HL-60 (cell line): ENCODE data around the gene AP1G1.

Experiments
- DNase-seq, 2 experiments: peaks; one replicate each; pipeline ENCODE4 v3.0.0-alpha.2; 2010 to 2020; ENCODE audit warnings: low read depth in 1 of 2, low spot score in 1 of 2
- H3K27ac ChIP-seq: fragments of 250-450 bp; sonication (Bioruptor Pico); replicated peaks from 2 replicates; pipeline ENCODE4 v1.5.1; 2020; ENCODE audit warnings: mild to moderate bottlenecking, moderate library complexity
- H3K27me3 ChIP-seq: fragments of 250-450 bp; sonication (Bioruptor Pico); 2 replicates; pipeline ENCODE4 v1.5.1; 2021; ENCODE audit warnings: mild to moderate bottlenecking, moderate library complexity; ENCODE audit not compliant: insufficient read depth, poor library complexity, severe bottlenecking
- H3K4me3 ChIP-seq: replicated peaks from 2 replicates; pipeline ENCODE4 v1.5.1; 2011; ENCODE audit warnings: mild to moderate bottlenecking, control low read depth, low read length; ENCODE audit not compliant: insufficient read depth
- CTCF ChIP-seq: IDR thresholded peaks from one replicate; pipeline ENCODE4 v1.5.1; 2011; ENCODE audit warnings: low read length, control low read depth, inconsistent platforms; ENCODE audit not compliant: insufficient read depth
- GABPA ChIP-seq: IDR thresholded peaks from 2 replicates; pipeline ENCODE4 v1.6.1; 2012; ENCODE audit warnings: low read depth
- POLR2AphosphoS5 ChIP-seq: IDR thresholded peaks from 2 replicates; pipeline ENCODE4 v1.6.1; 2012; ENCODE audit warnings: low read depth
- SPI1 ChIP-seq: IDR thresholded peaks from 2 replicates; pipeline ENCODE4 v1.6.1; 2012; ENCODE audit warnings: low read depth, mild to moderate bottlenecking, borderline replicate concordance
- TF ChIP-seq, protein P1 (sequence below): IDR thresholded peaks from 2 replicates; pipeline ENCODE4 v1.6.1; 2012; ENCODE audit warnings: low read depth; ENCODE audit not compliant: insufficient replicate concordance

The AP1G1 gene

DNA sequence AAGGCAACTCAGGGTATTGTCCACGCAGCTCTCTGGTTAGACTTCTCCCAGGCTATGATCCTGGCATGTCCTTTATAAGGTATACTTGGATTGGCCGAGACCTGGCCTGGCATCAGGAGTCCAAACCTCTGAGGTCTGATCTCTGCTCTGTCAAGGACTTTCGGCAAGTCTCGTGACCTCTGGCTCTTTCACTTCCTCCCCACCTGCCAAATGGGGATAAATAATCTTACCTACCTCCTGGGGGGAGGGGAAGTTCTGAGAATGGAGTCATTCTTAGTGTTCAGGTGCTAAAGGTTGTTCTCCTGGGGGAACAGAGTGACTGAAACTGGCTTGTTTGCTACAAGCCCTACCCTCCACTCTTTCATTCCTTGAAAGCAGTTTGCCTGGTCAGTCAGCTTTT is 44.8 kb upstream of the AP1G1 start:
- no peak for TF ChIP-seq POLR2AphosphoS5
- TF ChIP-seq, protein P1, sequence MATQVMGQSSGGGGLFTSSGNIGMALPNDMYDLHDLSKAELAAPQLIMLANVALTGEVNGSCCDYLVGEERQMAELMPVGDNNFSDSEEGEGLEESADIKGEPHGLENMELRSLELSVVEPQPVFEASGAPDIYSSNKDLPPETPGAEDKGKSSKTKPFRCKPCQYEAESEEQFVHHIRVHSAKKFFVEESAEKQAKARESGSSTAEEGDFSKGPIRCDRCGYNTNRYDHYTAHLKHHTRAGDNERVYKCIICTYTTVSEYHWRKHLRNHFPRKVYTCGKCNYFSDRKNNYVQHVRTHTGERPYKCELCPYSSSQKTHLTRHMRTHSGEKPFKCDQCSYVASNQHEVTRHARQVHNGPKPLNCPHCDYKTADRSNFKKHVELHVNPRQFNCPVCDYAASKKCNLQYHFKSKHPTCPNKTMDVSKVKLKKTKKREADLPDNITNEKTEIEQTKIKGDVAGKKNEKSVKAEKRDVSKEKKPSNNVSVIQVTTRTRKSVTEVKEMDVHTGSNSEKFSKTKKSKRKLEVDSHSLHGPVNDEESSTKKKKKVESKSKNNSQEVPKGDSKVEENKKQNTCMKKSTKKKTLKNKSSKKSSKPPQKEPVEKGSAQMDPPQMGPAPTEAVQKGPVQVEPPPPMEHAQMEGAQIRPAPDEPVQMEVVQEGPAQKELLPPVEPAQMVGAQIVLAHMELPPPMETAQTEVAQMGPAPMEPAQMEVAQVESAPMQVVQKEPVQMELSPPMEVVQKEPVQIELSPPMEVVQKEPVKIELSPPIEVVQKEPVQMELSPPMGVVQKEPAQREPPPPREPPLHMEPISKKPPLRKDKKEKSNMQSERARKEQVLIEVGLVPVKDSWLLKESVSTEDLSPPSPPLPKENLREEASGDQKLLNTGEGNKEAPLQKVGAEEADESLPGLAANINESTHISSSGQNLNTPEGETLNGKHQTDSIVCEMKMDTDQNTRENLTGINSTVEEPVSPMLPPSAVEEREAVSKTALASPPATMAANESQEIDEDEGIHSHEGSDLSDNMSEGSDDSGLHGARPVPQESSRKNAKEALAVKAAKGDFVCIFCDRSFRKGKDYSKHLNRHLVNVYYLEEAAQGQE: no peak
- no peak for TF ChIP-seq CTCF
- Histone ChIP-seq H3K27me3 (no peaks in the 10 kb centered on the region), H3K27ac (no peak overlapping the region), H3K4me3 (no peak overlapping the region)
- DNase-seq: no peak

DNA sequence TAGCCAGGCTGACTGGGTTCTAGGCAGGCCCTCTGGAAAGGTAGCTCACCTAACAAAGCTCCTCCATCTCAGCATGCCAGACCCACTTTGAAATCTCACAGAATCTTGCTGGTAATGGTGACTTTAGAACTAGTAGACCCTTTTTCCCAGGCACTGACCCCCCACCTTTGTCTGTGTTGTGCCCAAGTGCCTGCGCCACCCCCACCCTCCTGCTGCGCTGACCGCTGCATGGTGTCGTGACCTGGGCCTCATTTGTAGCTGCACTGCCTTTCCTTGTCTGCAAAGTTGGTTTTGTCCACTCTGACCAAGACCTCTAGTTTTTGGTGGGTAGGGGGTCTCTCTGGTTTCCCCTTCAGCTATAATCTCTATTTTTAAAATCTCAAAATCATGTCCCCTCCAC is 43.9 kb upstream of the AP1G1 start:
- no peaks in the 10 kb centered on the region for H3K27me3 ChIP-seq
- no peak for TF ChIP-seq CTCF
- TF ChIP-seq POLR2AphosphoS5: no peak
- no peak for TF ChIP-seq GABPA
- TF ChIP-seq, protein P1: no peak
- no peak for TF ChIP-seq SPI1
- DNase-seq: no peak
- no peak overlapping the region for H3K27ac ChIP-seq
- no peak overlapping the region for H3K4me3 ChIP-seq

- Histone ChIP-seq H3K4me3 (no peak overlapping the region), H3K27me3 (no peaks in the 10 kb centered on the region), H3K27ac (no peak overlapping the region)
- no peak for TF ChIP-seq CTCF
- TF ChIP-seq GABPA: no peak
- TF ChIP-seq SPI1: no peak
- TF ChIP-seq, protein P1: no peak
- no peak for TF ChIP-seq POLR2AphosphoS5
- DNase-seq: no peak
These were observed 43.5 kb upstream of the AP1G1 start for GRCh38 chr16:71852158-71852557.
